NCI-H526 treated with DMSO at 0.1 percent for 48 hours (cell line): ENCODE measurements around the gene ZNF618.

ENCODE experiments used
- DNase-seq: peaks from one replicate; lab custom pipeline; 2025; lab: John Stamatoyannopoulos, UW

Gene ZNF618

GRCh38 chr9:114025196-114025753, 149.2 kb downstream of the ZNF618 start:
- DNase-seq = no peak

- no peak for DNase-seq
Observed at GRCh38 chr9:114025760-114026159, 149.7 kb downstream of the ZNF618 start.

GRCh38 chr9:114026335-114026734, 150.2 kb downstream of the ZNF618 start:
- DNase-seq = no peak

- DNase-seq = no peak
Observed at GRCh38 chr9:114027159-114027862, 151.2 kb downstream of the ZNF618 start.

- DNase-seq = no peak
Observed at GRCh38 chr9:114027863-114028465, 151.9 kb downstream of the ZNF618 start.

GRCh38 chr9:114028646-114029045, 152.5 kb downstream of the ZNF618 start:
- DNase-seq = no peak

GRCh38 chr9:114029311-114030170, 153.4 kb downstream of the ZNF618 start:
- DNase-seq = no peak

- DNase-seq = no peak
Observed at GRCh38 chr9:114030364-114030763, 154.3 kb downstream of the ZNF618 start.

- DNase-seq = no peak
Observed at GRCh38 chr9:114031037-114031630, 155.0 kb downstream of the ZNF618 start.

GRCh38 chr9:114031948-114032840, 156.1 kb downstream of the ZNF618 start:
- no peak for DNase-seq

GRCh38 chr9:114033397-114034103, 157.4 kb downstream of the ZNF618 start:
- no peak for DNase-seq

- no peak for DNase-seq
Observed at GRCh38 chr9:114034196-114034595, 158.1 kb downstream of the ZNF618 start.

GRCh38 chr9:114034661-114035062, 158.6 kb downstream of the ZNF618 start:
- DNase-seq = no peak

GRCh38 chr9:114035221-114035844, 159.2 kb downstream of the ZNF618 start:
- no peak for DNase-seq

GRCh38 chr9:114035845-114036801, 160.0 kb downstream of the ZNF618 start:
- no peak for DNase-seq

GRCh38 chr9:114037249-114037648, 161.1 kb downstream of the ZNF618 start:
- no peak for DNase-seq

GRCh38 chr9:114037961-114038723, 162.0 kb downstream of the ZNF618 start:
- no peak for DNase-seq

GRCh38 chr9:114038724-114039313, 162.7 kb downstream of the ZNF618 start:
- no peak for DNase-seq
